Measurements from ENCODE around the gene DNAAF5. TPM values are rescaled to one million over a fixed set of nuclear protein-coding genes. Genes with fewer than 3 reads are reported as not detected.
"Not testable (repeated sequence)": the region's sequence is repeated elsewhere in the genome, so short reads cannot be mapped to it uniquely, and the experiment has no call there.

DNAAF5 gene
- polyA plus RNA-seq, 3 donors, result 33.1 to 40.4 (median 37.0) TPM

DNA sequence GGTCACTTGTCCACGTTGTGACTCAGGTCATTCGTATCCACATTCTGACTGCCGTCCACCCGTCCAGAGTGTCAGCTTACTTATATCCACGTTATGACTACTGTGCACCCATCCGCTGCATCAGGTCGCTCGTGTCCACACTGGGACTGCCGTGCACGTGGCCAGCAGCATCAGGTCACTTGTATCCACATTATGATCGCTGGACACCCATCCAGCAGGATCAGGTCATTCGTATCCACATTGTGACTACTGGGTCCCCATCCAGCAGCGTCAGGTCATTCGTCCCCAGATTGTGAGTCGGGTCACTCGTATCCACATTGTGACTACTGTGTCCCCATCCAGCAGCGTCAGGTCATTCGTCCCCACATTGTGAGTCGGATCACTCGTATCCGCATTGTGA lies 58.5 kb downstream of the DNAAF5 start:
- DNase-seq (ENCODE audit: extremely low read depth in 1 of 11, low read depth in 9 of 11, low spot score in 4 of 11), result no peak

GRCh38 chr7:785416-785815 lies 58.9 kb downstream of the DNAAF5 start:
- no peak for DNase-seq (ENCODE audit: extremely low read depth in 1 of 11, low read depth in 9 of 11, low spot score in 4 of 11)

DNA sequence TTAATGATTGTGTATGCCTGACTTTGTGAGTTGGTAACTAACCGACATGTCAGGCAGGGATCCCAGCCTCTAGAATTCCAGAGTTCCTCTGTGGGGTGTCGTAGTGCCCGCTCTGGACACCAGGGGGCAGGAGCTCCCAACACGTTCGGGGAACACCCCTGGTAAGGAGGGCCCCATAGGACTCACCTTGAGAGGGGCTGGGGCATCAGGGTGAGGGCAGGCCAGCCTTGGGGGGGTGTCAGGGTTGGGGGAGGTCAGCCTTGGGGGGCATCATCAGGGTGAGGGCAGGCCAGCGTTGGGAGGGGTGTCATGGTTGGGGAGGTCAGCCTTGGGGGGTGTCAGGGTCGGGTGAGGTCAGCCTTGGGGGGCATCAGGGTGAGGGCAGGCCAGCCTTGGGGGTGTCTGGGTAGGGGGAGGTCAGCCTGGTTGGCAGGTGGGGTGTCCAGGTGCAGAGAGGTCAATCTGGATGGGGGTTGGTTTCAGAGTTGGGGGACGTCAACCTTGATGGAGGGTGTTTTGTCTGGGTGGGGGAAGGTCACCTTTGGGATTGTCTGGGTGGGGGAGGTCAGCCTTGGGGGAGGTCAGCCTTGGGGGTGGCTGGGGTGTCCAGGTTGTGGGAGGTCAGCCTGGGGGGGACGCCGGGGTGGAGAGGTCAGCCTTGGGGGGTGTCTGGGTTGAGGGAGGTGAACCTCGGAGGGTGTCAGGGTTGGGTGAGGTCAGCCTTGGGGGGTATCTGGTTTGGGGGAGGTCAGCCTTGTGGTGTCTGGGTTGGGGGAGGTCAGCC lies 60.2 kb downstream of the DNAAF5 start:
- DNase-seq (ENCODE audit: extremely low read depth in 1 of 11, low read depth in 9 of 11, low spot score in 4 of 11), result no peak

- no peak for DNase-seq (ENCODE audit: extremely low read depth in 1 of 11, low read depth in 9 of 11, low spot score in 4 of 11)
Measured at GRCh38 chr7:787332-788240, 61.1 kb downstream of the DNAAF5 start.

DNA sequence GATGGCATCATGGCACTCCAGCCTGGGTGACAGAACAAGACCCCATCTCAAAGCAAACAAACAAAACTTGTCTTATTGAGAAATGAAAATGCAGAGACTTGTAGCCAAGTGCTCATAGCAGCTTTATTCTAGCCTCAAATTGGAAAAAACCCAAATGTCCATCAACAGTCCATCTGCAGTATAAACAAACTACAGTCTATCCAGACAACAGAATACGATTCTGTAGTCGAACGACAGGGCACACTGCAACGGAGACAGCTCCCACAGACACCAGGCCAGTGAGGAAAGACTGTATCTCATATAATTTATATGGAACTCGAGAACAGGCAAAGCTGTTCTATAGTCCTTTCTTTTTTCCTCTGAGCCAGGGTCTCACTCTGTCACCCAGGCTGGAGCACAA lies 65.0 kb downstream of the DNAAF5 start:
- no peak for DNase-seq (ENCODE audit: extremely low read depth in 1 of 11, low read depth in 9 of 11, low spot score in 4 of 11)

- DNase-seq (ENCODE audit: extremely low read depth in 1 of 11, low read depth in 9 of 11, low spot score in 4 of 11), result no peak
Measured at GRCh38 chr7:794207-794606, 67.7 kb downstream of the DNAAF5 start.

DNA sequence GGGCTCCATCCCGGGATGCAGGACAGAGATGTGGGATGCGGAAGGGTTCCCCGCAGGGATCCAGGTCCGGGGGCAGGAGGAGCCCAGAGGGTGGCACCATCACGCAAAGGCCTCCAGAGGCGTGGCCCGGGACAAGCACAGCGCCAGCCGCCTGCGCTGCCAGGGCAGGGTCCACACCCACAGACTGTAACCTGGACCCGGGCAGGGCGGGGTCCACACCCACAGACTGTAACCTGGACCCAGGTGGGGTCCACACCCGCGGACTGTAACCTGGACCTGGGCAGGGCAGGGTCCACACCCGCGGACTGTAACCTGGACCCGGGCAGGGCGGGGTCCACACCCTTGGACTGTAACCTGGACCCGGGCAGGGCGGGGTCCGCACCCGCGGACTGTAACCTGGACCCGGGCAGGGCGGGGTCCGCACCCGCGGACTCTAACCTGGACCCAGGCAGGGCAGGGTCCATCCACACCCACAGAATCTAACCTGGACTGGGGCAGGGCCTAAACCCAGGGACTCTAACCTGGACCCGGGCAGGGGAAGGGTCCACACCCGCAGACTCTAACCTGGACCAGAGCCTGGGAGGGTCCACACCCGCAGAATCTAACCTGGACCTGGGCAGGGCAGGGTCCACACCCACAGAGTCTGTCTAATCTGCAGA lies 68.3 kb downstream of the DNAAF5 start:
- DNase-seq (ENCODE audit: extremely low read depth in 1 of 11, low read depth in 9 of 11, low spot score in 4 of 11), result no peak

- DNase-seq (ENCODE audit: extremely low read depth in 1 of 11, low read depth in 9 of 11, low spot score in 4 of 11), result not testable (repeated sequence)
Measured at GRCh38 chr7:796434-797169, 70.1 kb downstream of the DNAAF5 start.

DNA sequence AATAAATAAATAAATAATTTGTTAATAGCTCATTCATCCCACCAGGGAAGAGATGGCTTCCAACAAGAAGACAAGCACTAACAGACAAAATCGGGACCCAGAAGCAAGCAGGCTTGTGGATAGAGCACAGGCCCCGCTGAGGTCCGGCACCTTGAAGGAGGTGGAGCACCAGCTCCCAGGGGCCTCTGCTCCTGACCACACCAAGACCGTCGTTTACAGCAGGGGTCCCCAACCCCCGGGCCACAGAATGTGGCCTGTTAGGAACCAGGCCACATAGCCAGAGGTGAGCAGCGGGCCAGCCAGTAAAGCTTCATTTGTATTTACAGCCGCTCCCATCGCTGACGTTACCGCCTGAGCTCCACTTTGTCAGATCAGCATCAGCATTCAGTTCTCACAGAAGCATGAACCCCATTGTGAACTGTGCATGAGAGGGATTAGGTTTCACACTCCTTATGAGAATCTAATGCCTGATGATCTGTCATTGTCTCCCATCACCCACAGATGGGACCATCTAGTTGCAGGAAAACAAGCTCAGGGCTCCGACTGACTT lies 72.5 kb downstream of the DNAAF5 start:
- no peak for DNase-seq (ENCODE audit: extremely low read depth in 1 of 11, low read depth in 9 of 11, low spot score in 4 of 11)

DNA sequence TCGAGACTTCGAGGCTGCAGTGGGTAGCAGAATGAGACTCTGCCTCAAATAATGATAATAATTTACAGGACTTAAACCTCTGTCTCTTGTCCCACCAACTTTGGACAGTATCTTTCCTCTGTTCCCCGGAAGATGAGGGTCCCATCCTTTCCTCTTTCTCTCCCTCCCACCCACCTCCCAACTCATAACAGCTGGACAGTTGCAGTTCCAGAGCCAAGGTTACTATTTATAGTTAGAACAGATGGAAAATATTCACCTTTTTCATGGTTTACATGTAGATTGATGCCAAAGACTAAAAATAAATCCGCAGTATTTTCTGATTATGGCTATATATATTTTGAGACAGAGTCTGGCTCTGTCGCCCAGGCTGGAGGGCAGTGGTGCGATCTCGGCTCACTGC lies 74.2 kb downstream of the DNAAF5 start:
- no peak for DNase-seq (ENCODE audit: extremely low read depth in 1 of 11, low read depth in 9 of 11, low spot score in 4 of 11)

- not testable (repeated sequence) for DNase-seq (ENCODE audit: extremely low read depth in 1 of 11, low read depth in 9 of 11, low spot score in 4 of 11)
Measured at GRCh38 chr7:801351-801750, 74.9 kb downstream of the DNAAF5 start.

- peak in 1 of 11 donors; percentile 26 for DNase-seq (ENCODE audit: extremely low read depth in 1 of 11, low read depth in 9 of 11, low spot score in 4 of 11)
Measured at GRCh38 chr7:801940-802381, 75.5 kb downstream of the DNAAF5 start.

DNA sequence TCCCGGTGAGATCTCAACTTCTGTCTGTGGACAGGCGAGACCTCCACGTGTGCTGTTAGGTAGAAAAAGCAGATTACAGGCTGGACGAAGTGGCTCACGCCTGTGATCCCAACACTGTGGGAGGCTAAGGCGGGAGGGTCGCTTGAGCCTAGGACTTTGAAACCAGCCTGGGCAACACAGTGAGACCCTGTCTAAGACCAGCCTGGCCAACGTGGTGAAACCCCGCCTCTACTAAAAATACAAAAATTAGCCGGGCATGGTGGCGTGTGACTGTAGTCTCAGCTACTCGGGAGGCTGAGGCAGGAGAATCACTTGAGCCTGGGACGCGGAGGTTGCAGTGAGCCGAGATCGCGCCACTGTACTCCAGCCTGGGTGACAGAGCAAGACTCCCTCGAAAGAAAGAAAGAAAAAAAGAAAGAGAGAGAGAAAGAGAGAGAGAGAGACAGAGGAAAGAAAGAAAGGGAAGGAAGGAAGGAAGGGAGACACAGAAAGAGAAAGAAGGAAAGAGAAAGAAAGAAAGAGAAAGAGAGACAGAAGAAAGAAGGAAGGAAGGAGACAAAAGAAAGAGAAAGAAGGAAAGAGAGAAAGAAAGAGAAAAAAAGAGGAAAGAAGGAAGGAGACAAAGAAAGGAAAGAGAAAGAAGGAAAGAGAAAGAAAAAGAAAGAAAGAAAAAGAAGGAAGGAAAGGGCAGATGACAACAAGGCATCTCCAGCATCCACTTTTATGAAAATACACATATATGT lies 76.2 kb downstream of the DNAAF5 start:
- no peak for DNase-seq (ENCODE audit: extremely low read depth in 1 of 11, low read depth in 9 of 11, low spot score in 4 of 11)

DNA sequence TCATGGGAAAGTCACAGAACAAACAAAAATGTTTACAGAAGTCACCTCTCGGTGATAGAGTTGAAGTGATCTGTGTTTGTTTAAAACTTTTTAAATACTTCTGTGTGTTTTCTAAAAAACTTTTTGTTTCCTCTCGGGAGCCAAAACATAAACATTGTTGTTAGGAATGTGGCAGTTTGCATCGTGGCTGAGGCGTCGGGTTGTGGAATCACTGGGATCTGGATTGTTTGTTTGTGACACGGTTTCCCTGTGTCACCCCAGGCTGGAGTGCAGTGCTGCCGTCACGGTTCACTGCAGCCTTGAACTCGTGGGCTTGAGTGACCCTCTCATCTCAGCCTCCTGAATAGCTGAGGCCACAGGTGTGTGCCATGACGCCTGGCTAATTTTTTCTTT lies 76.7 kb downstream of the DNAAF5 start:
- no peak for DNase-seq (ENCODE audit: extremely low read depth in 1 of 11, low read depth in 9 of 11, low spot score in 4 of 11)

DNA sequence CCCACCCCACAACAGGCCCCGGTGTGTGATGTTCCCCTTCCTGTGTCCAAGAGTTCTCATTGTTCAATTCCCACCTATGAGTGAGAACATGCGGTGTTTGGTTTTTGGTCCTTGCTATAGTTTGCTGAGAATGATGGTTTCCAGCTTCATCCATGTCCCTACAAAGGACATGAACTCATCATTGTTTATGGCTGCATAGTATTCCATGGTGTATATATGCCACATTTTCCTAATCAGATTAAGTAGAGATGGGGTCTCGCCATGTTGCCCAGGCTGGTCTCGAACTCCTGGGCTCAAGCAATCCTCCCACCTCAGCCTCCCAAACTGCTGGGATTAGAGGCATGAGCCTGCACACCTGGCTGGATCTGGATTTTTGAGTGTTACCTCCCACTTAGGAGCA lies 77.3 kb downstream of the DNAAF5 start:
- DNase-seq (ENCODE audit: extremely low read depth in 1 of 11, low read depth in 9 of 11, low spot score in 4 of 11), result not testable (repeated sequence)

- peak in 2 of 11 donors; percentile 41 to 62 for DNase-seq (ENCODE audit: extremely low read depth in 1 of 11, low read depth in 9 of 11, low spot score in 4 of 11)
Measured at GRCh38 chr7:805261-805660, 78.8 kb downstream of the DNAAF5 start.

DNA sequence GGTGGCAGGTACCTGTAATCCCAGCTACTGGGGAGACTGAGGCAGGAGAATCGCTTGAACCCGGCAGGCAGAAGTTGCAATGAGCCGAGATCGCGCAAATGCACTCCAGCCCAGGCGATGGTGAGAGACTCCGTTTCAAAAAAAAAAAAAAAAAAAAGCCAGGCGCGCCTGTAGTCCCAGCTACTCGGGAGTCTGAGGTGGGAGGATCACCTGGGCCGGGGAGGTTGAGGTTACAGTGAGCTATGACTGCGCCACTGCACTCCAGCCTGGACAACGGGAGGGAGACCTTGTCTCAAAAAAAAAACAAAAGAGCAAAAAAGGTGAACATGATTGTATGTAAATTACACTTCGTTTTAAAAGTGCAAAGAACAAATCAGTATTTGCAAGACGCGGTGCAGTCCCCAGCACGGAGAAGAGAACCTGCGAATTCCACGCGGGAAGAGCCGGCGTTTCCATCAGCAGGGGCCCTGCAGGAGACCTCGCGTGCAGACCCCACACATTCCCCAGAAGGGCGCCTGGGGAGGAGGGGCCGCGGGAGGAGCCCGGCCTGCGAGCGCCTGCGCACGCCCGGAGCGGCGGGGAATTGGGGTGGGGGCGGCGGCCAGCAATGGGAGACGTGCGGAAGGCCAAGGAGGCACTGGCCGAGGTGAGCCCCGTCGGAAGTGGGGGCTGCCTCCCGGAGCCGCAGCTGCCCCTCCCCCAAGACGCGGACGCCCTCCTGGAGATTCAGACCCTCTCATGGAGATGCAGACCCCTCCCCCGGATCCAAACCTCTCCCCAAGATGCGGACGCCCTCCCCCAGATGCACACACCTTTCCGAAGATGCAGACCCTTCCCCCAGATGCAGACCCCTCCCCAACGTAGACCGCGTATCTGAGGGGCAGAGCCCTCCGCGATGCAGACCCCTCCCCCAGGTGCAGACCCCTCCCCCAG lies 89.1 kb downstream of the DNAAF5 start:
- no peak for DNase-seq (ENCODE audit: extremely low read depth in 1 of 11, low read depth in 9 of 11, low spot score in 4 of 11)
